ENCODE measurements around the gene DNAJC11. TPM values are rescaled to one million over a fixed set of nuclear protein-coding genes. Genes with fewer than 3 reads are reported as not detected.
"Not testable (repeated sequence)": the region's sequence is repeated elsewhere in the genome, so short reads cannot be mapped to it uniquely, and the experiment has no call there.

The DNAJC11 gene
- polyA plus RNA-seq, result 10 to 100 TPM; 14.1 to 25.4 (median 21.1) TPM

- no peak within 1 kb of the TSS for H3K27ac ChIP-seq (ENCODE audit: low read depth, low read length)
- WGBS, 3 donors, result 0 to 1% (median 1%) methylated on average over 69 to 80 of the region's 80 CpGs
Observed at GRCh38 chr1:6701437-6702153, at the start of gene DNAJC11. DNAJC11 (minus strand) TSS chr1:6701816; CDS start chr1:6701800, 16 bp downstream.

GRCh38 chr1:6750490-6750889, 48.9 kb upstream of the DNAJC11 start:
- no peak overlapping the region for H3K27ac ChIP-seq (ENCODE audit: low read depth, low read length)
- WGBS, 3 donors, result 65 to 89% (median 86%) methylated on average over 4 of the region's 4 CpGs

GRCh38 chr1:6747674-6748073, 46.1 kb upstream of the DNAJC11 start:
- H3K27ac ChIP-seq (ENCODE audit: low read depth, low read length), result no peak overlapping the region
- 91 to 93% (median 91%) methylated on average over 2 of the region's 2 CpGs for WGBS, 3 donors

- WGBS, 3 donors, result 83 to 87% (median 86%) methylated on average over 5 of the region's 5 CpGs
- H3K27ac ChIP-seq (ENCODE audit: low read depth, low read length), result no peak overlapping the region
Observed at GRCh38 chr1:6745073-6745472, 43.5 kb upstream of the DNAJC11 start.

- no peak overlapping the region for H3K27ac ChIP-seq (ENCODE audit: low read depth, low read length)
- WGBS, 3 donors, result 26 to 53% (median 26%) methylated on average over 20 of the region's 20 CpGs
Observed at GRCh38 chr1:6743189-6744101, 41.8 kb upstream of the DNAJC11 start.

- 50 to 79% (median 64%) methylated on average over 7 of the region's 7 CpGs for WGBS, 3 donors
- not testable (repeated sequence) for H3K27ac ChIP-seq (ENCODE audit: low read depth, low read length)
Observed at GRCh38 chr1:6742676-6743188, 41.1 kb upstream of the DNAJC11 start.

GRCh38 chr1:6738987-6739676, 37.5 kb upstream of the DNAJC11 start:
- WGBS, 3 donors, result 84 to 89% (median 86%) methylated on average over 24 to 30 of the region's 30 CpGs
- H3K27ac ChIP-seq (ENCODE audit: low read depth, low read length), result no peak overlapping the region

- H3K27ac ChIP-seq (ENCODE audit: low read depth, low read length), result no peak overlapping the region
- 88 to 93% (median 91%) methylated on average over 5 of the region's 5 CpGs for WGBS, 3 donors
Observed at GRCh38 chr1:6732942-6733341, 31.3 kb upstream of the DNAJC11 start.

GRCh38 chr1:6731905-6732304, 30.3 kb upstream of the DNAJC11 start:
- H3K27ac ChIP-seq (ENCODE audit: low read depth, low read length), result no peak overlapping the region
- 59 to 67% (median 63%) methylated on average over 3 of the region's 3 CpGs for WGBS, 3 donors

GRCh38 chr1:6730880-6731279, 29.3 kb upstream of the DNAJC11 start:
- H3K27ac ChIP-seq (ENCODE audit: low read depth, low read length), result no peak overlapping the region
- WGBS, 3 donors, result 77 to 84% (median 81%) methylated on average over 6 of the region's 6 CpGs

GRCh38 chr1:6730473-6730872, 28.9 kb upstream of the DNAJC11 start:
- no peak overlapping the region for H3K27ac ChIP-seq (ENCODE audit: low read depth, low read length)
- 27 to 33% (median 29%) methylated on average over 11 of the region's 11 CpGs for WGBS, 3 donors

GRCh38 chr1:6727535-6727934, 25.9 kb upstream of the DNAJC11 start:
- WGBS, 3 donors, result 33 to 37% (median 35%) methylated on average over 6 of the region's 6 CpGs
- no peak overlapping the region for H3K27ac ChIP-seq (ENCODE audit: low read depth, low read length)

GRCh38 chr1:6726253-6726652, 24.6 kb upstream of the DNAJC11 start:
- WGBS, 3 donors, result 83 to 96% (median 89%) methylated on average over 7 of the region's 7 CpGs
- H3K27ac ChIP-seq (ENCODE audit: low read depth, low read length), result no peak overlapping the region

GRCh38 chr1:6724517-6725141, 23.0 kb upstream of the DNAJC11 start:
- no peak overlapping the region for H3K27ac ChIP-seq (ENCODE audit: low read depth, low read length)
- WGBS, 3 donors, result 52 to 74% (median 68%) methylated on average over 9 of the region's 9 CpGs

- 65 to 72% (median 67%) methylated on average over 17 of the region's 17 CpGs for WGBS, 3 donors
- H3K27ac ChIP-seq (ENCODE audit: low read depth, low read length), result no peak overlapping the region
Observed at GRCh38 chr1:6723621-6724428, 22.2 kb upstream of the DNAJC11 start.

GRCh38 chr1:6711174-6711573, 9.6 kb upstream of the DNAJC11 start:
- 59 to 84% (median 80%) methylated on average over 1 of the region's 1 CpG for WGBS, 3 donors
- no peak overlapping the region for H3K27ac ChIP-seq (ENCODE audit: low read depth, low read length)

GRCh38 chr1:6704746-6705145, 3.1 kb upstream of the DNAJC11 start:
- 77 to 86% (median 79%) methylated on average over 6 of the region's 6 CpGs for WGBS, 3 donors
- no peak overlapping the region for H3K27ac ChIP-seq (ENCODE audit: low read depth, low read length)
